WTC11 (cell line): ENCODE results near the gene PPP4R2. TPM values are rescaled to one million over a fixed set of nuclear protein-coding genes. Genes with fewer than 3 reads are reported as not detected.

Experiments
- ATAC-seq: fragments of 200-7000 bp; cut with Tn5 transposase; 2 replicates; pipeline ENCODE4 v1.10.0; 2021; ENCODE audit warnings: mild to moderate bottlenecking, moderate library complexity
- CTCF ChIA-PET: fragments of 300-600 bp; sonication (Branson Sonifier 250); formaldehyde crosslinking; loops from one replicate; lab custom pipeline; 2021; ENCODE audit warnings: antibody characterized with exemption; lab: Charles Lee
- POLR2A ChIA-PET: fragments of 350-600 bp; sonication (Branson Sonifier 250); formaldehyde crosslinking; loops from one replicate; lab custom pipeline; 2021; ENCODE audit warnings: antibody characterized with exemption; lab: Charles Lee
- DNase-seq: peaks from one replicate; pipeline ENCODE4 v3.0.0; 2021; ENCODE audit warnings: low spot score
- H3K27ac Mint-ChIP-seq: 2 replicates; pipeline ENCODE4 v1.8.0; 2021; ENCODE audit warnings: mixed read lengths
- H3K27me3 Mint-ChIP-seq: 2 replicates; pipeline ENCODE4 v1.8.0; 2021; ENCODE audit warnings: low read depth, mild to moderate bottlenecking, moderate library complexity, mixed read lengths
- H3K36me3 Mint-ChIP-seq: 2 replicates; pipeline ENCODE4 v1.8.0; 2021; ENCODE audit warnings: mixed read lengths
- H3K4me1 Mint-ChIP-seq: 2 replicates; pipeline ENCODE4 v1.8.0; 2022; ENCODE audit warnings: mixed read lengths
- H3K4me3 Mint-ChIP-seq: 2 replicates; pipeline ENCODE4 v1.8.0; 2021; ENCODE audit warnings: mild to moderate bottlenecking, moderate library complexity, mixed read lengths
- H3K9me3 Mint-ChIP-seq: 2 replicates; pipeline ENCODE4 v1.8.0; 2021; ENCODE audit warnings: mixed read lengths
- E2F5 ChIP-seq: sonication (generic); formaldehyde crosslinking; IDR thresholded peaks from 2 replicates; pipeline ENCODE4 v1.8.1; 2022; ENCODE audit warnings: mild to moderate bottlenecking, moderate library complexity, missing genetic modification reagents
- FOXK1 ChIP-seq: sonication (generic); formaldehyde crosslinking; IDR thresholded peaks from 2 replicates; pipeline ENCODE4 v1.8.0; 2022; ENCODE audit warnings: mild to moderate bottlenecking, moderate library complexity, missing genetic modification reagents
- FOXP4 ChIP-seq: sonication (generic); formaldehyde crosslinking; IDR thresholded peaks from 2 replicates; pipeline ENCODE4 v1.8.0; 2022; ENCODE audit warnings: mild to moderate bottlenecking, missing genetic modification reagents
- HMGXB4 ChIP-seq: sonication (generic); formaldehyde crosslinking; IDR thresholded peaks from 2 replicates; pipeline ENCODE4 v1.8.1; 2023; ENCODE audit warnings: mild to moderate bottlenecking, moderate library complexity, missing genetic modification reagents
- JAZF1 ChIP-seq: fragments of 250-450 bp; sonication (Bioruptor Pico); IDR thresholded peaks from 2 replicates; pipeline ENCODE4 v1.9.0; 2021; ENCODE audit warnings: moderate library complexity, mild to moderate bottlenecking, inconsistent platforms
- JUN ChIP-seq: sonication (generic); formaldehyde crosslinking; IDR thresholded peaks from 2 replicates; pipeline ENCODE4 v1.8.0; 2023; ENCODE audit warnings: mild to moderate bottlenecking, missing genetic modification reagents
- MLX ChIP-seq: sonication (generic); formaldehyde crosslinking; IDR thresholded peaks from 2 replicates; pipeline ENCODE4 v1.8.1; 2023; ENCODE audit warnings: mild to moderate bottlenecking, missing genetic modification reagents, moderate library complexity
- TEAD4 ChIP-seq: sonication (generic); formaldehyde crosslinking; IDR thresholded peaks from 2 replicates; pipeline ENCODE4 v1.8.0; 2022; ENCODE audit warnings: mild to moderate bottlenecking, missing genetic modification reagents
- ZBTB43 ChIP-seq: sonication (generic); formaldehyde crosslinking; IDR thresholded peaks from 2 replicates; pipeline ENCODE4 v1.8.1; 2023; ENCODE audit warnings: mild to moderate bottlenecking, missing genetic modification reagents
- ZNF219 ChIP-seq: sonication (generic); formaldehyde crosslinking; IDR thresholded peaks from 2 replicates; pipeline ENCODE4 v1.8.0; 2023; ENCODE audit warnings: missing genetic modification reagents, mild to moderate bottlenecking, borderline replicate concordance
- ZNF423 ChIP-seq: fragments of 250-450 bp; sonication (Bioruptor Pico); IDR thresholded peaks from 2 replicates; pipeline ENCODE4 v2.1.2; 2022; ENCODE audit warnings: mild to moderate bottlenecking, moderate library complexity
- ZNF425 ChIP-seq: fragments of 250-450 bp; sonication (Bioruptor Pico); conservative IDR thresholded peaks from 2 replicates; pipeline ENCODE4 v1.9.0; 2021; ENCODE audit warnings: mild to moderate bottlenecking
- ZSCAN18 ChIP-seq: fragments of 250-450 bp; sonication (Bioruptor Pico); IDR thresholded peaks from 2 replicates; pipeline ENCODE4 v2.1.2; 2022; ENCODE audit warnings: mild to moderate bottlenecking, moderate library complexity
- total RNA-seq: library from RNA; stranded (reverse); gene quantifications from 3 replicates; pipeline ENCODE4 v1.2.3, GENCODE V29; 2021

Gene PPP4R2
- total RNA-seq, 1 experiment from 2014 or later, result 78.1 TPM

- TF ChIP-seq HMGXB4 (CRISPR knock-in tag) (no peak), ZSCAN18 (no peak), JAZF1 (no peak), ZBTB43 (CRISPR knock-in tag) (no peak), TEAD4 (CRISPR knock-in tag) (no peak)
- TF ChIP-seq, all 79 proteins: peak for 0
These were observed 13.8 kb upstream of the PPP4R2 start (continued) for GRCh38 chr3:72982609-72983366.

GRCh38 chr3:72985576-72985975 lies 11.0 kb upstream of the PPP4R2 start:
- TF ChIP-seq E2F5 (no peak), ZNF423 (CRISPR knock-in tag) (no peak), ZNF219 (no peak), ZNF425 (CRISPR knock-in tag) (no peak), JUN (no peak), MLX (no peak), FOXK1 (CRISPR knock-in tag) (no peak), FOXP4 (CRISPR knock-in tag) (no peak)
- no peaks in the 10 kb centered on the region for H3K4me1 Mint-ChIP-seq
- ATAC-seq, result no peak
- H3K4me3 Mint-ChIP-seq, result no peak overlapping the region
- CTCF ChIA-PET, result no interaction called here
- peaks cover 4% of the 10 kb centered on the region for H3K27me3 Mint-ChIP-seq
- POLR2A ChIA-PET, result no interaction called here
- no peak overlapping the region for H3K27ac Mint-ChIP-seq
- DNase-seq, result no peak
- peaks cover 10% of the 10 kb centered on the region for H3K36me3 Mint-ChIP-seq
- peaks cover 18% of the 10 kb centered on the region for H3K9me3 Mint-ChIP-seq
